ENCODE data around the gene PCDHB16. TPM values are rescaled to one million over a fixed set of nuclear protein-coding genes. Genes with fewer than 3 reads are reported as not detected.
"Not testable (repeated sequence)": the region's sequence is repeated elsewhere in the genome, so short reads cannot be mapped to it uniquely, and the experiment has no call there.

Gene PCDHB16
- total RNA-seq: 4.5 TPM

- DNase-seq: no peak
These were observed at the start of gene PCDHB16 for GRCh38 chr5:141182248-141182647. Gene PCDHB16 (plus strand): TSS chr5:141182387. CDS start chr5:141182560, 173 bp downstream.

DNA sequence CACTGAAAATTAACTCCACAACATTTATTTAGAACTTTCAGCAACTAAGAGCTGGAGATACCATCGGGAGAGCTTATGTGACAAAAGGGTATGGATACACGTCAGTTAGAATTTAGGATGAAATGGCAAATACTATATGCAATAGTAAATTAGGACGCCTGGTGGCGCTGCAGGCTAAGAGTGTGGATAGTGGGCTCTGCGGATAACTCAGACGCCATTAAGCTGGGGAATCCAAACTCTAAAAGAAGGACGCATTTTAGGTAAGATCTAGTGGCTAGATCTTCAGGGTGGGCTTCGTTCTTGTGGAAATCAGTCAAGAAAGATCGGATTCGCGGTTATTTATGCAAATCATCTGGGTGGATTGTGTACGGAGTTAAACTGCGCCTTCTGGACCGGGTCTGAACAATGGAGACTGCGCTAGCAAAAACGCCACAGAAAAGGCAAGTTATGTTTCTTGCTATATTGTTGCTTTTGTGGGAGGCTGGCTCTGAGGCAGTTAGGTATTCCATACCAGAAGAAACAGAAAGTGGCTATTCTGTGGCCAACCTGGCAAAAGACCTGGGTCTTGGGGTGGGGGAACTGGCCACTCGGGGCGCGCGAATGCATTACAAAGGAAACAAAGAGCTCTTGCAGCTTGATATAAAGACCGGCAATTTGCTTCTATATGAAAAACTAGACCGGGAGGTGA is 47.0 kb upstream of the PCDHB16 start, which contains the start of gene PCDHB5:
Gene PCDHB5 (plus strand): TSS at position 177 of the 688 bp plus-strand sequence. CDS start 229 bp downstream, at position 406.
- no peak for DNase-seq

- DNase-seq: no peak
These were observed 46.4 kb upstream of the PCDHB16 start for GRCh38 chr5:141135718-141136266.

DNA sequence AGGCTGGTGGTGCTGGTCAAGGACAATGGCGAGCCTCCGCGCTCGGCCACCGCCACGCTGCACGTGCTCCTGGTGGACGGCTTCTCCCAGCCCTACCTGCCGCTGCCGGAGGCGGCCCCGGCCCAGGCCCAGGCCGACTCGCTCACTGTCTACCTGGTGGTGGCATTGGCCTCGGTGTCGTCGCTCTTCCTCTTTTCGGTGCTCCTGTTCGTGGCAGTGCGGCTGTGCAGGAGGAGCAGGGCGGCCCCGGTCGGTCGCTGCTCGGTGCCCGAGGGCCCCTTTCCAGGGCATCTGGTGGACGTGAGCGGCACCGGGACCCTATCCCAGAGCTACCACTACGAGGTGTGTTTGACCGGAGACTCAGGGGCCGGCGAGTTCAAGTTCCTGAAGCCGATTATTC is 44.8 kb upstream of the PCDHB16 start:
- not testable (repeated sequence) for DNase-seq

- DNase-seq: no peak
These were observed 32.4 kb upstream of the PCDHB16 start, which contains the start of gene PCDHB6 for GRCh38 chr5:141149812-141150211. Gene PCDHB6 (plus strand): TSS chr5:141150057. CDS start chr5:141150258, 201 bp downstream.

DNA sequence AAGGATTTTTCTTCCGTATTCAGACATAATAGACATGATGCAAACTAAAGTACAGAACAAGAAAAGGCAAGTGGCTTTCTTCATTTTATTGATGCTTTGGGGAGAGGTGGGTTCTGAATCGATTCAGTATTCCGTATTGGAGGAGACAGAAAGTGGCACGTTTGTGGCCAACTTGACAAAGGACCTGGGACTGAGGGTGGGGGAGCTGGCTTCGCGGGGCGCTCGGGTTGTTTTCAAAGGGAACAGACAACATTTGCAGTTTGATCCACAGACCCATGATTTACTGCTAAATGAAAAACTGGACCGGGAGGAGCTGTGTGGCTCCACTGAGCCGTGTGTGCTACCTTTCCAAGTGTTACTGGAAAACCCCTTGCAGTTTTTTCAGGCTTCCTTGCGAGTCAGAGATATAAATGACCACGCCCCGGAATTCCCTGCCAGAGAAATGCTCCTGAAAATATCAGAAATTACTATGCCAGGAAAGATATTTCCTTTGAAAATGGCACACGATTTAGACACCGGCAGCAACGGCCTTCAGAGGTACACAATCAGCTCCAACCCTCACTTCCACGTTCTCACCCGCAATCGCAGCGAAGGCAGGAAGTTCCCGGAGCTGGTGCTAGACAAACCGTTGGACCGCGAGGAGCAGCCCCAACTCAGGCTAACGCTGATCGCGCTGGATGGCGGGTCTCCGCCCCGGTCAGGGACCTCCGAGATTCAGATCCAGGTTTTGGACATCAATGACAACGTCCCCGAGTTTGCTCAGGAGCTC is 31.8 kb upstream of the PCDHB16 start:
- DNase-seq: no peak

- no peak for DNase-seq
These were observed 31.2 kb upstream of the PCDHB16 start for GRCh38 chr5:141150993-141151325.

- DNase-seq: not testable (repeated sequence)
These were observed 30.6 kb upstream of the PCDHB16 start for GRCh38 chr5:141151632-141152031.

GRCh38 chr5:141152096-141152495 is 30.1 kb upstream of the PCDHB16 start:
- DNase-seq: not testable (repeated sequence)

GRCh38 chr5:141155540-141156374 is 26.4 kb upstream of the PCDHB16 start:
- DNase-seq: no peak

GRCh38 chr5:141157356-141157755 is 24.8 kb upstream of the PCDHB16 start:
- not testable (repeated sequence) for DNase-seq

GRCh38 chr5:141157901-141158300 is 24.3 kb upstream of the PCDHB16 start:
- not testable (repeated sequence) for DNase-seq

- DNase-seq: no peak
These were observed 9.6 kb upstream of the PCDHB16 start, which contains the start of gene PCDHB7 for GRCh38 chr5:141172381-141173204. Gene PCDHB7 (plus strand): TSS chr5:141172644. CDS start chr5:141172836, 192 bp downstream.

DNA sequence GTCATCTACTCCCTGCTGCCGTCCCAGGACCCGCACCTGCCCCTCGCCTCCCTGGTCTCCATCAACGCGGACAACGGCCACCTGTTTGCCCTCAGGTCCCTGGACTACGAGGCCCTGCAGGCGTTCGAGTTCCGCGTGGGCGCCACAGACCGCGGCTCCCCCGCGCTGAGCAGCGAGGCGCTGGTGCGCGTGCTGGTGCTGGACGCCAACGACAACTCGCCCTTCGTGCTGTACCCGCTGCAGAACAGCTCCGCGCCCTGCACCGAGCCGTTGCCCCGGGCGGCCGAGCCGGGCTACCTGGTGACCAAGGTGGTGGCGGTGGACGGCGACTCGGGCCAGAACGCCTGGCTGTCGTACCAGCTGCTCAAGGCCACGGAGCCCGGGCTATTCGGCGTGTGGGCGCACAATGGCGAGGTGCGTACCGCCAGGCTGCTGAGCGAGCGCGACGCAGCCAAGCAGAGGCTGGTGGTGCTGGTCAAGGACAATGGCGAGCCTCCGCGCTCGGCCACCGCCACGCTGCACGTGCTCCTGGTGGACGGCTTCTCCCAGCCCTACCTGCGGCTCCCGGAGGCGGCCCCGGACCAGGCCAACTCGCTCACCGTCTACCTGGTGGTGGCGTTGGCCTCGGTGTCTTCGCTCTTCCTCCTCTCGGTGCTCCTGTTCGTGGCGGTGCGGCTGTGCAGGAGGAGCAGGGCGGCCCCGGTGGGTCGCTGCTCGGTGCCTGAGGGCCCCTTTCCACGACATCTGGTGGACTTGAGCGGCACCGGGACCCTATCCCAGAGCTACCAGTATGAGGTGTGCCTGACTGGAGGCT is 7.7 kb upstream of the PCDHB16 start:
- not testable (repeated sequence) for DNase-seq

GRCh38 chr5:141175933-141176332 is 6.3 kb upstream of the PCDHB16 start:
- DNase-seq: no peak

DNA sequence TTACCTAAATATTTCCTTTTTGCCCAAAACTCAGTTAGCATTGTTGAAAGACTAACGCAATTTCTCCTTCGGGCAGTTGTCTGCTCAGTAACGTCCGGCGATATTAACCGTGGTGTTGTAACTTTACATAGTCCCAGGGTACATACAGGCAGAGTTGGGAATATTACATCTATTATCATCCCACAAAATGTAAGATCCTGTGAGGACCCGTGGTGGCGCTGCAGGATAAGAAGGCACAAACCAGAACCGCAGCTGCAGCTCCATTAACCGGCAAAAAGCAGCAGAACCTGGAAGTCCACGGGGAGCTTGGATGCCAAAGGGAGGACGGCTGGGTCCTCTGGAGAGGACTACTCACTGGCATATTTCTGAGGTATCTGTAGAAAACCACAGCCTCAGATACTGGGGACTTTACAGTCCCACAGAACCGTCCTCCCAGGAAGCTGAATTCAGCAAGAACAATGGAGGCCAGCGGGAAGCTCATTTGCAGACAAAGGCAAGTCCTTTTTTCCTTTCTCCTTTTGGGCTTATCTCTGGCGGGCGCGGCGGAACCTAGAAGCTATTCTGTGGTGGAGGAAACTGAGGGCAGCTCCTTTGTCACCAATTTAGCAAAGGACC is 4.5 kb upstream of the PCDHB16 start, which contains the start of gene PCDHB8:
Gene PCDHB8 (plus strand): TSS at position 214 of the 615 bp plus-strand sequence. CDS start 245 bp downstream, at position 459.
- not testable (repeated sequence) for DNase-seq

DNA sequence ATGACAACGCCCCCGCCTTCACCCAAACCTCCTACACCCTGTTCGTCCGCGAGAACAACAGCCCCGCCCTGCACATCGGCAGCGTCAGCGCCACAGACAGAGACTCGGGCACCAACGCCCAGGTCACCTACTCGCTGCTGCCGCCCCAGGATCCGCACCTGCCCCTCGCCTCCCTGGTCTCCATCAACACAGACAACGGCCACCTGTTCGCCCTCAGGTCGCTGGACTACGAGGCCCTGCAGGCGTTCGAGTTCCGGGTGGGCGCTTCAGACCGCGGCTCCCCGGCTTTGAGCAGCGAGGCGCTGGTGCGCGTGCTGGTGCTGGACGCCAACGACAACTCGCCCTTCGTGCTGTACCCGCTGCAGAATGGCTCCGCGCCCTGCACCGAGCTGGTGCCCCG is 2.8 kb upstream of the PCDHB16 start:
- not testable (repeated sequence) for DNase-seq

DNA sequence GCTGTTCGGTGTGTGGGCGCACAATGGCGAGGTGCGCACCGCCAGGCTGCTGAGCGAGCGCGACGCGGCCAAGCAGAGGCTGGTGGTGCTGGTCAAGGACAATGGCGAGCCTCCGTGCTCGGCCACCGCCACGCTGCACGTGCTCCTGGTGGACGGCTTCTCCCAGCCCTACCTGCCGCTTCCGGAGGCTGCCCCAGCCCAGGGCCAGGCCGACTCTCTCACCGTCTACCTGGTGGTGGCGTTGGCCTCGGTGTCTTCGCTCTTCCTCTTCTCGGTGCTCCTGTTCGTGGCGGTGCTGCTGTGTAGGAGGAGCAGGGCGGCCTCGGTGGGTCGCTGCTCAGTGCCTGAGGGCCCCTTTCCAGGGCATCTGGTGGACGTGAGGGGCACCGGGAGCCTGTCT is 2.3 kb upstream of the PCDHB16 start:
- not testable (repeated sequence) for DNase-seq

- DNase-seq: no peak
These were observed 1.9 kb upstream of the PCDHB16 start for GRCh38 chr5:141180313-141180712.

All from occipital lobe (tissue), 2 donors.